ENCODE results near the gene MRPL32. TPM values are rescaled to one million over a fixed set of nuclear protein-coding genes. Genes with fewer than 3 reads are reported as not detected.

The MRPL32 gene
- total RNA-seq, 1 experiment from 2014 or later = 61.6 TPM

GRCh38 chr7:42932811-42933591 is 825 bp downstream of the MRPL32 start:
- Mint-ChIP-seq H3K4me1 (ENCODE audit: low read depth, unreplicated experiment) (peaks cover 14% of the 10 kb centered on the region), H3K27ac (ENCODE audit: unreplicated experiment) (peak overlapping the region; percentile 99), H3K4me3 (ENCODE audit: unreplicated experiment) (peak overlapping the region; percentile 95), H3K9me3 (ENCODE audit: unreplicated experiment) (no peaks in the 10 kb centered on the region), H3K27me3 (ENCODE audit: insufficient read depth, unreplicated experiment) (no peaks in the 10 kb centered on the region), H3K36me3 (ENCODE audit: insufficient read depth, unreplicated experiment) (peaks cover 29% of the 10 kb centered on the region)
- peaks cover 10% of the 10 kb centered on the region for H3K4me1 ChIP-seq
- intact Hi-C loops (cut with micrococcal nuclease; ENCODE audit: unreplicated experiment) = loop anchor here (1.0 to 2.0 kb wide), 2 partner anchors 22 to 44 kb away; no protein-coding TSS in a partner anchor
- peak in 1 of 2 experiments; percentile 10 for DNase-seq
- H3K36me3 ChIP-seq (ENCODE audit: control insufficient read depth, insufficient read depth, low read length) = no peaks in the 10 kb centered on the region; the same call in 1 of the 2 replicates
- no peaks in the 10 kb centered on the region for H3K9me3 ChIP-seq
- TSS peak; percentile 57 for BruUV-seq (replicated peaks)
- ChIA-PET POLR2A (interaction anchor here (0.6 to 2.3 kb wide), 4 partner anchors 9 to 650 kb away, joined by 3 to 10 read pairs (median 8); partner anchors contain the start of genes C7orf25 and STK17A), CTCF (interaction anchor here (1.2 to 2.3 kb wide), 2 partner anchors 8 to 328 kb away, joined by 3 to 19 read pairs; no protein-coding TSS in a partner anchor)
- TF ChIP-seq CTCF (IDR thresholded peaks at IDR 0.05; ENCODE audit: insufficient read depth in 1 of 2, low read depth in 1 of 2, low read length in 1 of 2, severe bottlenecking in 1 of 2, unreplicated experiment in 1 of 2) = no peak
- no peaks in the 10 kb centered on the region for H3K27me3 ChIP-seq (replicated peaks; ENCODE audit: control insufficient read depth, insufficient read depth, low read length)
- peak overlapping the region; percentile 90 for H3K4me3 ChIP-seq (ENCODE audit: low read depth, low read length)

GRCh38 chr7:42934291-42934690 is 2.1 kb downstream of the MRPL32 start:
- Histone ChIP-seq H3K27me3 (replicated peaks; ENCODE audit: control insufficient read depth, insufficient read depth, low read length) (no peaks in the 10 kb centered on the region), H3K9me3 (no peaks in the 10 kb centered on the region), H3K36me3 (ENCODE audit: control insufficient read depth, insufficient read depth, low read length) (no peaks in the 10 kb centered on the region; the same call in 1 of the 2 replicates), H3K4me3 (ENCODE audit: low read depth, low read length) (no peak overlapping the region), H3K4me1 (peaks cover 10% of the 10 kb centered on the region)
- no peak for TF ChIP-seq CTCF (IDR thresholded peaks at IDR 0.05; ENCODE audit: insufficient read depth in 1 of 2, low read depth in 1 of 2, low read length in 1 of 2, severe bottlenecking in 1 of 2, unreplicated experiment in 1 of 2)
- Mint-ChIP-seq H3K4me1 (ENCODE audit: low read depth, unreplicated experiment) (peaks cover 7% of the 10 kb centered on the region), H3K36me3 (ENCODE audit: insufficient read depth, unreplicated experiment) (peaks cover 42% of the 10 kb centered on the region), H3K27me3 (ENCODE audit: insufficient read depth, unreplicated experiment) (no peaks in the 10 kb centered on the region), H3K9me3 (ENCODE audit: unreplicated experiment) (no peaks in the 10 kb centered on the region), H3K4me3 (ENCODE audit: unreplicated experiment) (no peak overlapping the region), H3K27ac (ENCODE audit: unreplicated experiment) (no peak overlapping the region)
- intact Hi-C loops (cut with micrococcal nuclease; ENCODE audit: unreplicated experiment) = no loop called here
- BruUV-seq (replicated peaks) = no TSS peak
- no peak for DNase-seq
- ChIA-PET CTCF (no interaction called here), POLR2A (interaction anchor here (0.6 kb wide), 1 partner anchor 370 kb away, joined by 3 read pairs; no protein-coding TSS in a partner anchor)

- Mint-ChIP-seq H3K27me3 (ENCODE audit: insufficient read depth, unreplicated experiment) (no peaks in the 10 kb centered on the region), H3K9me3 (ENCODE audit: unreplicated experiment) (no peaks in the 10 kb centered on the region), H3K27ac (ENCODE audit: unreplicated experiment) (no peak overlapping the region), H3K4me1 (ENCODE audit: low read depth, unreplicated experiment) (no peaks in the 10 kb centered on the region), H3K4me3 (ENCODE audit: unreplicated experiment) (no peak overlapping the region), H3K36me3 (ENCODE audit: insufficient read depth, unreplicated experiment) (peaks cover 42% of the 10 kb centered on the region)
- H3K4me1 ChIP-seq = peaks cover 4% of the 10 kb centered on the region; the same call in 1 of the 2 replicates
- H3K36me3 ChIP-seq (ENCODE audit: control insufficient read depth, insufficient read depth, low read length) = no peaks in the 10 kb centered on the region; the same call in 1 of the 2 replicates
- ChIA-PET CTCF (no interaction called here), POLR2A (no interaction called here)
- intact Hi-C loops (cut with micrococcal nuclease; ENCODE audit: unreplicated experiment) = no loop called here
- H3K9me3 ChIP-seq = no peaks in the 10 kb centered on the region
- no peak for TF ChIP-seq CTCF (IDR thresholded peaks at IDR 0.05; ENCODE audit: insufficient read depth in 1 of 2, low read depth in 1 of 2, low read length in 1 of 2, severe bottlenecking in 1 of 2, unreplicated experiment in 1 of 2)
- no peaks in the 10 kb centered on the region for H3K27me3 ChIP-seq (replicated peaks; ENCODE audit: control insufficient read depth, insufficient read depth, low read length)
- no TSS peak for BruUV-seq (replicated peaks)
- DNase-seq = no peak
- H3K4me3 ChIP-seq (ENCODE audit: low read depth, low read length) = no peak overlapping the region
These were observed 3.7 kb downstream of the MRPL32 start for GRCh38 chr7:42935861-42936260.

All from Caco-2 (cell line).